D721Med (cell line): ENCODE results near the gene FAM184B.

Source experiments
- DNase-seq: peaks from one replicate; pipeline ENCODE4 v3.0.0; 2011; ENCODE audit warnings: low spot score; ENCODE audit not compliant: insufficient read length
- FAIRE-seq: peaks from 2 replicates; lab custom pipeline; 2011; peaks lifted over from hg19 to GRCh38; lab: Jason Lieb, UNC
- CTCF ChIP-seq: IDR thresholded peaks from 2 replicates; pipeline ENCODE4 v1.5.1; 2012; ENCODE audit warnings: mild to moderate bottlenecking, control low read depth; ENCODE audit not compliant: insufficient read depth; ENCODE audit errors: missing control alignments

The FAM184B gene

GRCh38 chr4:17701138-17701839 lies 80.1 kb downstream of the FAM184B start:
- no peak for FAIRE-seq

GRCh38 chr4:17699380-17699779 lies 82.0 kb downstream of the FAM184B start:
- no peak for TF ChIP-seq CTCF
- DNase-seq (no peak), FAIRE-seq (no peak)

More at GRCh38 chr4:17701138-17701839, 80.1 kb downstream of the FAM184B start:
- DNase-seq = no peak
- TF ChIP-seq CTCF = no peak

- FAIRE-seq = no peak
- no peak for DNase-seq
- TF ChIP-seq CTCF = no peak
These were observed 83.3 kb downstream of the FAM184B start for GRCh38 chr4:17698116-17698515.

- no peak for DNase-seq
- FAIRE-seq = no peak
- TF ChIP-seq CTCF = no peak
These were observed 86.1 kb downstream of the FAM184B start for GRCh38 chr4:17695341-17695740.

- FAIRE-seq (no peak), DNase-seq (no peak)
- TF ChIP-seq CTCF = no peak
These were observed 86.9 kb downstream of the FAM184B start for GRCh38 chr4:17694552-17694951.

GRCh38 chr4:17690898-17691297 lies 90.5 kb downstream of the FAM184B start:
- no peak for DNase-seq

More at GRCh38 chr4:17690898-17691297, 90.5 kb downstream of the FAM184B start:
- FAIRE-seq = no peak
- no peak for TF ChIP-seq CTCF
